GM21786 (cell line): ENCODE results near the gene COL27A1.

Experiments used
- ATAC-seq: cut with Tn5 transposase; IDR thresholded peaks from one replicate; pipeline ENCODE4 v1.9.1; 2021; ENCODE audit not compliant: unreplicated experiment

Gene COL27A1

GRCh38 chr9:114141553-114142402 lies 13.6 kb upstream of the COL27A1 start:
- no peak for ATAC-seq

- ATAC-seq, result no peak
Measured at GRCh38 chr9:114143234-114143633, 12.1 kb upstream of the COL27A1 start.

- ATAC-seq, result no peak
Measured at GRCh38 chr9:114146735-114147134, 8.6 kb upstream of the COL27A1 start.

- no peak for ATAC-seq
Measured at GRCh38 chr9:114149181-114149580, 6.2 kb upstream of the COL27A1 start.

- no peak for ATAC-seq
Measured at GRCh38 chr9:114149765-114150340, 5.5 kb upstream of the COL27A1 start.

GRCh38 chr9:114150608-114151007 lies 4.7 kb upstream of the COL27A1 start:
- no peak for ATAC-seq

- no peak for ATAC-seq
Measured at GRCh38 chr9:114151426-114151956, 3.8 kb upstream of the COL27A1 start.

GRCh38 chr9:114153761-114154599 lies 1.4 kb upstream of the COL27A1 start:
- no peak for ATAC-seq

GRCh38 chr9:114154600-114155102 lies 686 bp upstream of the COL27A1 start:
- ATAC-seq, result no peak

GRCh38 chr9:114155995-114156656 lies 789 bp downstream of the COL27A1 start:
- no peak for ATAC-seq

GRCh38 chr9:114156657-114157421 lies 1.5 kb downstream of the COL27A1 start:
- no peak for ATAC-seq

- ATAC-seq, result no peak
Measured at GRCh38 chr9:114157516-114158176, 2.3 kb downstream of the COL27A1 start.

GRCh38 chr9:114158482-114159130 lies 3.3 kb downstream of the COL27A1 start:
- no peak for ATAC-seq

- no peak for ATAC-seq
Measured at GRCh38 chr9:114159691-114160090, 4.4 kb downstream of the COL27A1 start.

GRCh38 chr9:114161513-114161912 lies 6.2 kb downstream of the COL27A1 start:
- ATAC-seq, result no peak

- no peak for ATAC-seq
Measured at GRCh38 chr9:114163517-114163951, 8.2 kb downstream of the COL27A1 start.

GRCh38 chr9:114164191-114164794 lies 9.0 kb downstream of the COL27A1 start:
- ATAC-seq, result no peak

GRCh38 chr9:114165407-114166102 lies 10.2 kb downstream of the COL27A1 start:
- ATAC-seq, result no peak
